ENCODE measurements around the gene COA7. TPM values are rescaled to one million over a fixed set of nuclear protein-coding genes. Genes with fewer than 3 reads are reported as not detected.

The COA7 gene
- total and polyA plus RNA-seq, 10 of the 15 experiments (the other 5 are each of a cell fraction or from before 2014, with no cell fraction given) = 7.5 to 20.2 (median 15.4) TPM

GRCh38 chr1:52667290-52667689 is 30.9 kb downstream of the COA7 start:
- ChIA-PET SMC1A (ENCODE audit: uncharacterized antibody, unreplicated experiment) (interaction anchor here (0.8 to 4.3 kb wide), 4 partner anchors 11 to 262 kb away, joined by 3 to 24 read pairs (median 6); partner anchors contain the start of genes ORC1 and PRPF38A), POLR2A (no interaction called here), RAD21 (ENCODE audit: unreplicated experiment) (interaction anchor here (1.9 kb wide), 1 partner anchor 261 kb away, joined by 4 read pairs; no protein-coding TSS in a partner anchor), CTCF (interaction anchor here (0.7 to 2.5 kb wide), 7 partner anchors 11 to 541 kb away, joined by 3 to 13 read pairs (median 3); partner anchors contain the start of genes ORC1 and PRPF38A)
- H3K79me2 ChIP-seq (ENCODE audit: control insufficient read depth, insufficient read depth, low read length) = no peaks in the 10 kb centered on the region
- H3K4me1 ChIP-seq (ENCODE audit: control insufficient read depth, insufficient read depth, low read length) = no peaks in the 10 kb centered on the region
- no peaks in the 10 kb centered on the region for H4K20me1 ChIP-seq (ENCODE audit: control insufficient read depth, insufficient read depth)
- H3K4me3 ChIP-seq = no peak overlapping the region
- no peak overlapping the region for H3K4me2 ChIP-seq (ENCODE audit: control insufficient read depth, insufficient read depth)
- H3K36me3 ChIP-seq (ENCODE audit: control insufficient read depth in 2 of 2, insufficient read depth in 2 of 2, low read length in 1 of 2) = no peaks in the 10 kb centered on the region
- ATAC-seq (no peak), DNase-seq (ENCODE audit: low read depth, low spot score) (no peak), FAIRE-seq (no peak)
- intact Hi-C loops (cut with micrococcal nuclease; ENCODE audit: unreplicated experiment) = no loop called here
- TF ChIP-seq, protein P1, sequence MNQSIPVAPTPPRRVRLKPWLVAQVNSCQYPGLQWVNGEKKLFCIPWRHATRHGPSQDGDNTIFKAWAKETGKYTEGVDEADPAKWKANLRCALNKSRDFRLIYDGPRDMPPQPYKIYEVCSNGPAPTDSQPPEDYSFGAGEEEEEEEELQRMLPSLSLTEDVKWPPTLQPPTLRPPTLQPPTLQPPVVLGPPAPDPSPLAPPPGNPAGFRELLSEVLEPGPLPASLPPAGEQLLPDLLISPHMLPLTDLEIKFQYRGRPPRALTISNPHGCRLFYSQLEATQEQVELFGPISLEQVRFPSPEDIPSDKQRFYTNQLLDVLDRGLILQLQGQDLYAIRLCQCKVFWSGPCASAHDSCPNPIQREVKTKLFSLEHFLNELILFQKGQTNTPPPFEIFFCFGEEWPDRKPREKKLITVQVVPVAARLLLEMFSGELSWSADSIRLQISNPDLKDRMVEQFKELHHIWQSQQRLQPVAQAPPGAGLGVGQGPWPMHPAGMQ (IDR thresholded peaks at IDR 0.05; ENCODE audit: borderline replicate concordance) = no peak
- TF ChIP-seq TARDBP (IDR thresholded peaks at IDR 0.05; ENCODE audit: borderline replicate concordance) (no peak), MEF2A (IDR thresholded peaks at IDR 0.05; ENCODE audit: insufficient read depth, low read depth, low read length) (no peak), NRF1 (conservative IDR thresholded peaks at IDR 0.05; ENCODE audit: low read depth, low read length) (no peak), PAX8 (IDR thresholded peaks at IDR 0.05) (no peak), CEBPB (IDR thresholded peaks at IDR 0.05; ENCODE audit: borderline replicate concordance in 1 of 2, low read depth in 2 of 2, low read length in 2 of 2) (no peak), RAD21 (IDR thresholded peaks at IDR 0.05; ENCODE audit: insufficient read depth, low read depth, low read length) (no peak), EED (IDR thresholded peaks at IDR 0.05; ENCODE audit: low read depth) (no peak), PAX5 (IDR thresholded peaks at IDR 0.05; ENCODE audit: borderline replicate concordance, low read depth, low read length) (no peak), SRF (IDR thresholded peaks at IDR 0.05; ENCODE audit: low read depth in 2 of 2, low read length in 2 of 2) (no peak), RCOR1 (conservative IDR thresholded peaks at IDR 0.05; ENCODE audit: low read depth, low read length) (no peak), EZH2 (IDR thresholded peaks at IDR 0.05; ENCODE audit: borderline replicate concordance, control insufficient read depth, low read depth, low read length) (no peak), JUND (IDR thresholded peaks at IDR 0.05; ENCODE audit: low read depth, low read length) (no peak), POU2F2 (IDR thresholded peaks at IDR 0.05; ENCODE audit: borderline replicate concordance, low read depth, low read length) (no peak), ZZZ3 (IDR thresholded peaks at IDR 0.05; ENCODE audit: control insufficient read depth, insufficient read length, low read depth) (no peak), POLR2A (IDR thresholded peaks at IDR 0.05; ENCODE audit: low read depth, low read length) (no peak)
- TF ChIP-seq, protein P2, sequence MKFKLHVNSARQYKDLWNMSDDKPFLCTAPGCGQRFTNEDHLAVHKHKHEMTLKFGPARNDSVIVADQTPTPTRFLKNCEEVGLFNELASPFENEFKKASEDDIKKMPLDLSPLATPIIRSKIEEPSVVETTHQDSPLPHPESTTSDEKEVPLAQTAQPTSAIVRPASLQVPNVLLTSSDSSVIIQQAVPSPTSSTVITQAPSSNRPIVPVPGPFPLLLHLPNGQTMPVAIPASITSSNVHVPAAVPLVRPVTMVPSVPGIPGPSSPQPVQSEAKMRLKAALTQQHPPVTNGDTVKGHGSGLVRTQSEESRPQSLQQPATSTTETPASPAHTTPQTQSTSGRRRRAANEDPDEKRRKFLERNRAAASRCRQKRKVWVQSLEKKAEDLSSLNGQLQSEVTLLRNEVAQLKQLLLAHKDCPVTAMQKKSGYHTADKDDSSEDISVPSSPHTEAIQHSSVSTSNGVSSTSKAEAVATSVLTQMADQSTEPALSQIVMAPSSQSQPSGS (IDR thresholded peaks at IDR 0.05; ENCODE audit: low read length) = no peak
- WGBS (ENCODE audit: insufficient coverage, insufficient replicate concordance, low lambda C conversion rate, missing lambda C conversion rate) = 50% methylated on average over 5 of the region's 5 CpGs
- no peaks in the 10 kb centered on the region for H3K27me3 ChIP-seq (replicated peaks in 1 of 2; ENCODE audit: control insufficient read depth in 2 of 2, insufficient read depth in 2 of 2, low read length in 1 of 2)
- no peak overlapping the region for H3K27ac ChIP-seq (ENCODE audit: control insufficient read depth, insufficient read depth)
- no peak overlapping the region for H3K9ac ChIP-seq (ENCODE audit: control insufficient read depth, insufficient read depth, low read length)
- no peak overlapping the region for H2AFZ ChIP-seq (ENCODE audit: control insufficient read depth, low read depth, low read length)
- no peaks in the 10 kb centered on the region for H3K9me3 ChIP-seq (replicated peaks; ENCODE audit: control insufficient read depth, insufficient read depth, low read length)
- BruUV-seq (replicated peaks) = no TSS peak
- in situ Hi-C loops (cut with MboI) = no loop called here
